Measurements from ENCODE around the gene ABCC5.

DNA sequence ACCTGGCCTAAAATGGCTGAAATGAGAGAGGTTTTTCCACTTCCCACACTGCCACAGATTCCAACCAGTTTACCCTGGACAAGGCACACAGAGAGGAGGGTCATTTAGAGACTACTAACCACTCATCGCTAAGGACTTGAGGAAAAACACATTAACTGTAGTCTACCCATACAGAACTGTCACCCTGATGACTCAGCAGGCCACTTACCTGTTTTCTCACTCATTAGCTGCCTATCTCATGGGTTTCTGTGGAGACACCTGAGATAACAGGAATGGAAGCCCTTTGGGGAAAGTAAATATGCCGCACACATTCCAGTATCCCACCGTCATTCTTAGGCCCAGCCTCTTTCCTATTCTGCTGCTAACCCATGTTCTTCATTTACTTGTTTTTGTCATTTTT lies 50.0 kb downstream of the ABCC5 start:
- no peak for TF ChIP-seq EZH2 (optimal IDR thresholded peaks at IDR 0.05; ENCODE audit: low read depth, low read length)
- TF ChIP-seq, protein P1, sequence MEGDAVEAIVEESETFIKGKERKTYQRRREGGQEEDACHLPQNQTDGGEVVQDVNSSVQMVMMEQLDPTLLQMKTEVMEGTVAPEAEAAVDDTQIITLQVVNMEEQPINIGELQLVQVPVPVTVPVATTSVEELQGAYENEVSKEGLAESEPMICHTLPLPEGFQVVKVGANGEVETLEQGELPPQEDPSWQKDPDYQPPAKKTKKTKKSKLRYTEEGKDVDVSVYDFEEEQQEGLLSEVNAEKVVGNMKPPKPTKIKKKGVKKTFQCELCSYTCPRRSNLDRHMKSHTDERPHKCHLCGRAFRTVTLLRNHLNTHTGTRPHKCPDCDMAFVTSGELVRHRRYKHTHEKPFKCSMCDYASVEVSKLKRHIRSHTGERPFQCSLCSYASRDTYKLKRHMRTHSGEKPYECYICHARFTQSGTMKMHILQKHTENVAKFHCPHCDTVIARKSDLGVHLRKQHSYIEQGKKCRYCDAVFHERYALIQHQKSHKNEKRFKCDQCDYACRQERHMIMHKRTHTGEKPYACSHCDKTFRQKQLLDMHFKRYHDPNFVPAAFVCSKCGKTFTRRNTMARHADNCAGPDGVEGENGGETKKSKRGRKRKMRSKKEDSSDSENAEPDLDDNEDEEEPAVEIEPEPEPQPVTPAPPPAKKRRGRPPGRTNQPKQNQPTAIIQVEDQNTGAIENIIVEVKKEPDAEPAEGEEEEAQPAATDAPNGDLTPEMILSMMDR (IDR thresholded peaks at IDR 0.05; ENCODE audit: low read length) = no peak

Measured in MM.1S (cell line).